DLD1 (cell line): ENCODE results near the gene NDE1.
"Not testable (repeated sequence)": the region's sequence is repeated elsewhere in the genome, so short reads cannot be mapped to it uniquely, and the experiment has no call there.

Experiments used
- in situ Hi-C: cut with HindIII; loops from 2 replicates; pipeline ENCODE4 v1.10.0; 2017; ENCODE audit warnings: low sequenced_read_pairs

NDE1 gene

GRCh38 chr16:15650019-15650697 lies at the start of gene NDE1:
TSS of gene NDE1 (plus strand) at chr16:15650245. CDS start at chr16:15664779, 14,534 bp downstream.
- in situ Hi-C loops: no loop called here

GRCh38 chr16:15601212-15601879 lies 48.7 kb upstream of the NDE1 start:
- in situ Hi-C loops: no loop called here

DNA sequence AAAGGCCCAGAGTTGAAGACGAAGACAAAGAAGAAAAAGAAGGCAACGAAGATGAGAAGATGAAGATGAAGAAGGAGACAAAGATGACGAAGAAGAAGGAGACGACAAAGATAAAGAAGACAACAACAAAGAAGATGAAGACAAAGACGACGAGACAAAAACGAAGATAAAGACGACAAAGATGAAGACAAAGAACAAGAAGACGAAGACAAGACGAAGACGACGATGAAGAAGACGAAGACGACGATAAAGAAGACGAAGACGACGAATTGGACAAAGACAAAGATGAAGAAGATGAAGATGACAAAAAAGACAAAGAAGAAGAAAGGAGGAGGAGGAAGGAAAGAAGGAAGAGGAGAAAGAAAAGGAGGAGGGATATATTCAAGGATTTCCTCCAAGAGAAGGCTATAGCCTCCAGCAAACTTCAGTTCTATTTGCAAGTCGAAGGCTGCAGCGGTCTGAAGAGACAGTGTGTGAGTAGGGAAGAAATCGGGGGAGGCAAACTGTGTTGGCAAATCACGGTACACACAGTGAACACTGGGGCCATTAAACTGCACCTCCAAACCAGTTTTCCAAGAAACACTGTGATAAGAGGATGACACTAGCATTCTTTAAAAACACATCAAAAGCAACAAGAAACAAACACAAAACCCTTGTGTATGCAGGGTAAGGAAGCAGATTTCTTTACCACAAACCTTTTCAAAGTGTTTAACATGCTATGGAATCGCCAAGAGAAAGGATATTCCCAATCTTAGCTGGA lies 47.6 kb upstream of the NDE1 start:
- in situ Hi-C loops: no loop called here

DNA sequence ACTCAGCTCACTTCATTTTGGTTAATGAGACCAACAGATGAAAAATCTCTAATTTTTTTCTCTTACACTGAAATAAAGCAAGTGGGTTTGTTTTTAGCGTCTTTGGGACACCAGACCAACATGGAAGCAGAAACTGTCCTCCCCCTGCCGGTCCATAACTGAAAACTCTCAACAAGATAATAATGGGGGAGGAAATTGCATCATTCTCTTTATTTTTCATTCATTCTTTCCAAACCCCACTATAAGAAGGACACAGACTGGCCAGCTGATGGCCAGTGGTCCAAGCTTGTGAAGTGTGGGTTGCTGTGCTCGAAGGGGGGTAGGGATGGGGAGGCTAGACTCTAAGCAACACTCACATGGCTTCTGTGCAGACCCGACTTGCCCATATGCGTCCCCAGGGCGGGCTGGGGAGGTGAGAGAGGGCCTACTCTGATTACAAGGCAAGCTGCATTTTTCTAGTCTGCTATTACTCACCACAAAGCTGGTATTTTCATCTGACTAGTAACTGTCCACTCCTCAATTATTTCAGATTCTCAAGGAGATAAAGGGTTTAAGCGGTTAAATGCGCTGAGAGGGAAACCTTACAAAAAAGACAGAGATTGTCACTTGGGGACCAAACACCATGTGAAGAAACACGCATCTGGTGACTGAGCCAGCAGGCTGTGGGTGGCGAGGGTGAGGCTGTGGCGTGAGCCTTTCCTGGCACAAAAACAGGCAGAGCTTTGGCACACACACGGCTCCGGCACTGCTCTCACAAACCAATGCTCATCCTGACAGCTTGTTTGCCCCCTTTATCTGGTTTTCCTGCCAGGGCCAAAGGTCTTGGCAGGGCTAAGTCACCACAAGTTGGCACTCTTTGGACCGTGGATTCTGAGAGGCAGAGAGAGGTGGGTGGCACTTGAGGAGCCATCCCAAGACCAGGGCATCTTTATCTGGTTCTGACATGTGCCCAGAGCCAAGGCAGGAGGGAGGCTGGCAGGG lies 45.3 kb upstream of the NDE1 start:
- in situ Hi-C loops: no loop called here

GRCh38 chr16:15605839-15606517 lies 44.1 kb upstream of the NDE1 start:
- in situ Hi-C loops: no loop called here

DNA sequence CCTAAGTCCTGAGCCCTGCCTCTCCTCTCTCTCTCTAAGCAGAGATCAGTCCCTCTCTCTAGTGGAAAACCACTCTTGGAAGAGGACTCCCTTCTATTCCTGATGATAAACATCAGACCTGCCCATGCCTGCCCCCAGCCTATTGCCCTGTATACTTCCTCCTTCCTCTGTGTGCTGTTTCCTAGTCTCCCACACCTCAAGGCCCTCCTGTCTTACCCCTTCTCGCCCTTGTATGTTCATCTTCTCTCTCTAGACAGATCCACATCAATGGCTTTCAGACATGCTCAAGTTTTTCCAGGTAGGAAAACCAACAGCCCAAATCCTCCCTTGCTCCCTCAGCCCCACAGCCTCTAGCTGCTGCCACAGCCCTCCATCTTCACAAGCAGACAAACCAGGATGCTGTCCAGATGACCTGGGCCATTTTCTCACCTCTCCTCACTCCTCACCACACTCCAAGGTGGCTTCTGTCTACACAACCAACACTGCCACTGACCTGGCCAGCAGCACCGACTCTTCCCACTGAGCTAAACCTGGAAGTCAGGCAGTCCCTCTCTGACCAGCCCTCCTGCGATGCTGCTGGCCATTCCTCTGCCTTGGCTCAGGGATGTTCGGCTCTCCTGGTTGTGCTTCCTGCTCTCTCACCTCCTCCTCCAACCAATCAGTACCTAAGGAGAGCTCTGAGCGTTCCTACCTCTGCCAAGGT lies 43.4 kb upstream of the NDE1 start:
- in situ Hi-C loops: no loop called here

- in situ Hi-C loops: not testable (repeated sequence)
Measured at GRCh38 chr16:15607221-15607699, 42.8 kb upstream of the NDE1 start.

- in situ Hi-C loops: no loop called here
Measured at GRCh38 chr16:15607700-15608396, 42.2 kb upstream of the NDE1 start.

GRCh38 chr16:15608398-15609285 lies 41.4 kb upstream of the NDE1 start:
- in situ Hi-C loops: no loop called here

DNA sequence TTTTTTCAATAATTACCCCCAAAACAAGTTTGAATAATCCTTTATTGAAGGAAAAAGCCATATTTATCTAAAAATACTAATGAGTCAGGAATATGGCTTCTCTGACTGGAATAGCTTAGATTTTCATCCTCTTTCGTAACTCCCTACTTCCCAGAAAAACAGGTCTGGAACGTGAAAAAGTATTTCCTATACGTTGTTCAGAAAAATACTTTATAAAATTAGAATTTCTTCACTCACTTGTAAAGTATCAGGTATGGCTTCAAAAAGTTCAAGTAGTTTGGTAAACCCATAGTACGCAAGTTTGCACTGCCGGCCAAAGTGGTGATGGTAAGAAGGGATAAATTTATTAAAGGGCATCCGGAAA lies 40.8 kb upstream of the NDE1 start:
- in situ Hi-C loops: no loop called here

DNA sequence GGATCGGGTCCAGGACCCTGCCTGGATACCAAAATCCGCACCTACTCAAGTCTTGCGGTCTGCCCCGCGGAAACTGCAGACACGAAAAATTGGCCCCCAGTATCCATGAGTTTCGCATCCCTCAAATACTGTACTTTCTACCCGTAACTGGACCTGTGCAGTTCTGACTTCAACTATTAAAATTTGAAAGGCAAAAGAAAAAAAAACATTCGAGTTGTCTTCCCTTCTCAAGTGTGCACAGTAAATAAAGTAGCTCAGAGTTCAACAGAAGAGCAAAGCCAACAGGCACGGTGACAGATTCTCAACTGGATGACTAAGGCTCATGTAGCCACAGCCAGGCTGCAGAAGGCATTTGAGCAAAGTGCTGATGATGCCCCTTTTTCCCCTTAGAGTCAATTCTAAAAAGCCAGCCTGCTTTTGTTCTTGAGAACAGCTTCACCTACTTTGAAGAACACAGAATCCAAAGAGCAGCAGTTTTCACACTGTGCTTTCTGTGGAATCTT lies 39.6 kb upstream of the NDE1 start:
- in situ Hi-C loops: no loop called here

- in situ Hi-C loops: no loop called here
Measured at GRCh38 chr16:15611610-15612009, 38.4 kb upstream of the NDE1 start.

- in situ Hi-C loops: no loop called here
Measured at GRCh38 chr16:15613676-15614075, 36.4 kb upstream of the NDE1 start.

DNA sequence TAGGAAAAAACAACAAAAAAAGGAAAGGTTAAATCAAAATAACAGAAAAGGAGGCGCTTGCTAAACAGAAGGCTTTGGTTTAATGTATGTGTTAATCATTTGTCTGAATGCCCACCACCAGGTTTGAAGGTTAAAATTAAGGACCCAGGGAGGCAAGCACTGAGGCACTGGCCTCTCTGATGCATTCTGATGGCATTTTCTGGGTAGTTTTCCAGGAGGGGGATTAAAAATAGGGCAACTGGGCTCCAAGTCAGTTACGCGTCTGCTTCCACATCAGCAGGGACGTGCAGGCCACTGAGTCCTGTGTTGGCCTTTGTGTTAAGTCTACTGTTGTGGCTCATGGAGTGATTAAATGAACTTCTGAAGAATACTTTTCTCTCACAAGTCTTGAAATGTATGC lies 34.0 kb upstream of the NDE1 start:
- in situ Hi-C loops: no loop called here

DNA sequence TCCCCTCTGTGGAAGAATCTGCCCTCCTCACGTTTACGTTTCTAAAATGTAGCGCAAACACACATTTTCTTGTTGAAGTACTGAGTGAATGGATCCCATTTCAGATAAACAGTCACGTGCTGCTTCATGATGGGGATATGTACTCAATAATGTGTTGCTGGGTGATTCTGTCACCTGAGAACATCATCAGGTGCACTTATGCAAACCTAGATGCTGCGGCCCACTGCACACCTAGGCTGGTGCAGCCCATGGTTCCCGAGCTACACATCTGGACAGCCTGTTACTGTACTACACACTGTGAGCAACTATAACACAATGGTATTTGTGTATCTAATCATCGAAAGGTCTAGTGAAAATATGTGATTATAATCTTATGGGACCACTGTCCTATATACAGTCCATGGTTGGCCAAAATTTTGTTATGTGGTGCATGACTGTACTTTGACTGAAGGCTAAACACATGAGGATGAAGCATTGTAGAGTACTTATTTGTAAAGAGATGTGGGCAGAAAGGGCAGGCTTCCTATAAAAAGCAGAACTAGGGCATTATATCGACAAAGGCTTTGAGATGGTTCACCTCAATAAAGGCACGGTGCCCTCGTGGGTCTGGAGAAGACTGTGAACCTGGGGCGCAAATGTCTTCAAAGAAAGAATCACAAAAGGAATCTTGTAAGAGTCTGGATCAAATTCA lies 33.4 kb upstream of the NDE1 start:
- in situ Hi-C loops: no loop called here

- in situ Hi-C loops: no loop called here
Measured at GRCh38 chr16:15617901-15618300, 32.1 kb upstream of the NDE1 start.

DNA sequence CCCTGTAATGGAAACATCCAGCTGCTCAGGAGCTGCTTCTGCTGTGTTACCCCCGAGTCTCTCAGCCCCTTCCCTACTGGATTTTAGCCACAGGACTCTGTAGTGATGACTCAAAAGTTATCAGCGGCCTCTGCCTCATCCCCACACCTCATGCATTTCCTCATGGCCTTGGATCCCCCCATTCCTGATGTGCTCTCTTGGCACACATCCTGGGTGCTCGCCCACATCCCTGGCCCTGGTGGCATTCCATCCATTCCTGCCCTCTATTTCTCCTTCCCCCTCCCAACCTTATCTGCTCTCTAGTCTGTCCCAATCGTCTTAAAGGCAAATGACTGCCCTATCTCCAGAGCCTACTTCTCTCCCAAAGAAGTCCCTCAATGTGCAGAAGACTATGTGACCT lies 31.7 kb upstream of the NDE1 start:
- in situ Hi-C loops: no loop called here
